Endothelial cell of umbilical vein (primary cell): ENCODE results near the gene VSIR. TPM values are rescaled to one million over a fixed set of nuclear protein-coding genes. Genes with fewer than 3 reads are reported as not detected.

Experiments
- BruUV-seq: library from RNA; stranded (reverse); fragments of 400-500 nt; replicated peaks from 2 replicates; lab custom pipeline; 2021; lab: Mats Ljungman, UMichigan
- CTCF ChIA-PET: fragments of 300-600, 350-600 bp; sonication (Branson Sonifier 250); formaldehyde crosslinking; loops from one replicate; lab custom pipeline; 2021; ENCODE audit warnings: antibody characterized with exemption, inconsistent platforms; lab: Charles Lee
- POLR2A ChIA-PET: fragments of 300-600, 350-600 bp; sonication (Branson Sonifier 250); formaldehyde crosslinking; loops from one replicate; lab custom pipeline; 2021; ENCODE audit warnings: antibody characterized with exemption, inconsistent platforms; lab: Charles Lee
- DNase-seq: peaks from one replicate; pipeline ENCODE4 v3.0.0-alpha.2; 2011; ENCODE audit warnings: low read depth, low spot score
- FAIRE-seq: peaks from 2 replicates; lab custom pipeline; 2011; peaks lifted over from hg19 to GRCh38; lab: Jason Lieb, UNC
- H2AFZ ChIP-seq: 2 replicates; pipeline ENCODE4 v1.6.0; 2012; ENCODE audit warnings: low read depth, low read length, control low read depth, inconsistent platforms
- H3K27ac ChIP-seq: 2 replicates; pipeline ENCODE4 v1.5.1; 2011; ENCODE audit warnings: low read depth, mild to moderate bottlenecking, control low read depth, low read length, moderate library complexity; ENCODE audit not compliant: insufficient read depth
- H3K27me3 ChIP-seq, 2 experiments: 2 replicates each; pipeline versions ENCODE4 v1.6.0 to v1.6.1; 2011; ENCODE audit warnings: low read length in 2 of 2, mixed read lengths in 1 of 2; ENCODE audit not compliant: control insufficient read depth in 2 of 2, insufficient read depth in 2 of 2
- H3K36me3 ChIP-seq, 2 experiments: 2 replicates in 1 of 2; 3 replicates in 1 of 2; pipeline ENCODE4 v1.5.1; 2011; ENCODE audit warnings: low read length in 2 of 2, mild to moderate bottlenecking in 1 of 2, moderate library complexity in 1 of 2; ENCODE audit not compliant: control insufficient read depth in 2 of 2, insufficient read depth in 2 of 2; ENCODE audit errors: extremely low read depth in 1 of 2
- H3K4me1 ChIP-seq: 3 replicates; pipeline ENCODE4 v1.5.1; 2011; ENCODE audit warnings: mild to moderate bottlenecking, low read length; ENCODE audit not compliant: control insufficient read depth, insufficient read depth; ENCODE audit errors: extremely low read depth
- H3K4me2 ChIP-seq: 2 replicates; pipeline ENCODE4 v1.6.1; 2011; ENCODE audit warnings: low read length, control low read depth, mixed read lengths; ENCODE audit not compliant: insufficient read depth
- H3K4me3 ChIP-seq, 3 experiments: fragments of 200-600 bp in 1 of 3; sonication (generic), shearing (Covaris generic) in 1 of 3; replicated peaks in 1 of 3; 2 replicates each; pipeline ENCODE4 v1.5.1; 2011 to 2016; ENCODE audit warnings: control low read depth in 3 of 3, low read length in 3 of 3, mild to moderate bottlenecking in 2 of 3, inconsistent platforms in 1 of 3, low read depth in 1 of 3, moderate library complexity in 1 of 3; ENCODE audit not compliant: insufficient read depth in 1 of 3
- H3K79me2 ChIP-seq: 2 replicates; pipeline ENCODE4 v1.6.0; 2012; ENCODE audit warnings: low read length, inconsistent platforms; ENCODE audit not compliant: control insufficient read depth, insufficient read depth
- H3K9ac ChIP-seq: replicated peaks from 2 replicates; pipeline ENCODE3; 2011; ENCODE audit warnings: low read length, control low read depth; ENCODE audit not compliant: insufficient read depth; ENCODE audit errors: extremely low read depth
- H3K9me1 ChIP-seq: replicated peaks from 3 replicates; pipeline ENCODE4 v1.6.0; 2011; ENCODE audit warnings: mild to moderate bottlenecking, low read length; ENCODE audit not compliant: control insufficient read depth, insufficient read depth; ENCODE audit errors: extremely low read depth
- H3K9me3 ChIP-seq: replicated peaks from 2 replicates; pipeline ENCODE4 v1.5.1; 2012; ENCODE audit warnings: low read length, inconsistent platforms; ENCODE audit not compliant: control insufficient read depth, insufficient read depth
- H4K20me1 ChIP-seq: replicated peaks from 2 replicates; pipeline ENCODE3; 2011; ENCODE audit warnings: mild to moderate bottlenecking, low read length; ENCODE audit not compliant: control insufficient read depth, insufficient read depth; ENCODE audit errors: extremely low read depth
- CTCF ChIP-seq, 2 donors: IDR thresholded peaks; 1 replicate in 1 of 2; 2 replicates in 1 of 2; pipeline ENCODE4 v1.5.1; 2011; ENCODE audit warnings: low read length in 2 of 2, mild to moderate bottlenecking in 2 of 2, moderate library complexity in 2 of 2, control low read depth in 1 of 2, inconsistent platforms in 1 of 2, low read depth in 1 of 2; ENCODE audit not compliant: insufficient read depth in 1 of 2; ENCODE audit errors: extremely low read depth in 1 of 2
- EZH2 ChIP-seq: IDR thresholded peaks from 2 replicates; pipeline ENCODE4 v1.6.1; 2012; ENCODE audit warnings: borderline replicate concordance, low read depth, mild to moderate bottlenecking, moderate library complexity, low read length, inconsistent platforms; ENCODE audit not compliant: severe bottlenecking
- FOS ChIP-seq: IDR thresholded peaks from 2 replicates; pipeline ENCODE4 v1.6.1; 2011; ENCODE audit warnings: mild to moderate bottlenecking, low read length, moderate library complexity, borderline replicate concordance; ENCODE audit not compliant: insufficient read depth
- GATA2 ChIP-seq: IDR thresholded peaks from 2 replicates; pipeline ENCODE4 v1.7.0; 2011; ENCODE audit warnings: low read depth, mild to moderate bottlenecking, moderate library complexity, mixed read lengths, low read length; ENCODE audit not compliant: insufficient read length, insufficient read depth
- JUN ChIP-seq: IDR thresholded peaks from 2 replicates; pipeline ENCODE4 v1.6.1; 2011; ENCODE audit warnings: borderline replicate concordance, low read depth; ENCODE audit not compliant: insufficient read length, insufficient read depth
- MAX ChIP-seq: IDR thresholded peaks from 2 replicates; pipeline ENCODE4 v1.6.1; 2011; ENCODE audit not compliant: insufficient read depth, insufficient read length
- MYC ChIP-seq: IDR thresholded peaks from one replicate; pipeline ENCODE4 v1.6.1; 2011; ENCODE audit warnings: mild to moderate bottlenecking, low read depth, low read length
- POLR2A ChIP-seq: IDR thresholded peaks from 2 replicates; pipeline ENCODE4 v1.6.1; 2012; ENCODE audit warnings: low read depth, mild to moderate bottlenecking, control low read depth, low read length
- POLR2AphosphoS5 ChIP-seq: IDR thresholded peaks from 2 replicates; pipeline ENCODE4 v1.6.1; 2012; ENCODE audit warnings: low read depth, mild to moderate bottlenecking, control low read depth, low read length, moderate library complexity; ENCODE audit not compliant: insufficient read depth
- dilution Hi-C: fragments of 300-500 bp; cut with MboI; formaldehyde crosslinking; loops from one replicate; pipeline ENCODE4 v1.15.0; 2019; ENCODE audit warnings: low sequenced_read_pairs; ENCODE audit not compliant: extremely low pct_ligation_motif_present
- intact Hi-C: fragments of 100-400 bp; cut with micrococcal nuclease; formaldehyde crosslinking; loops from one replicate; pipeline ENCODE4 v1.10.0; 2022
- microRNA-seq: library from miRNA; unstranded; fragments of <30 nt; microRNA quantifications from one replicate; pipeline ENCODE4 v1.2.0, GENCODE V29; 2021; ENCODE audit warnings: borderline number of aligned reads, borderline replicate concordance
- polyA plus RNA-seq, 4 experiments: library from polyadenylated mRNA; depleted of rRNA in 3 of 4; stranded (reverse) in 3 of 4; unstranded in 1 of 4; fragments of >200 nt; gene quantifications; 2 replicates each; pipeline versions ENCODE4 v1.2.1 to v1.2.3, GENCODE V29; 2011 to 2012; ENCODE audit warnings: missing spikeins in 1 of 4
- small RNA-seq: library from RNA; depleted of rRNA; stranded (forward); fragments of <200 nt; gene quantifications from one replicate; pipeline ENCODE3, GENCODE V24; 2012; ENCODE audit warnings: low replicate concordance, low read depth; ENCODE audit not compliant: insufficient read depth, insufficient read length
- total RNA-seq: library from RNA; stranded (reverse); gene quantifications from 2 replicates; pipeline ENCODE4 v1.2.3, GENCODE V29; 2021

The VSIR gene
- total and polyA plus RNA-seq, 2 donors (not counting 3 experiments of a cell fraction or from before 2014, with no cell fraction given) = 4.9 to 6.3 TPM

GRCh38 chr10:71697938-71698709 is 75.2 kb downstream of the VSIR start:
- no peak overlapping the region for H3K9ac ChIP-seq
- BruUV-seq = no TSS peak
- FAIRE-seq (no peak), DNase-seq (no peak)
- peaks cover 18% of the 10 kb centered on the region for H3K4me1 ChIP-seq
- no peak overlapping the region for H3K4me2 ChIP-seq
- H3K9me3 ChIP-seq = no peaks in the 10 kb centered on the region
- no peaks in the 10 kb centered on the region for H3K79me2 ChIP-seq
- ChIA-PET CTCF (interaction anchor here (0.9 to 5.2 kb wide), 9 partner anchors 9 to 390 kb away, joined by 3 to 90 read pairs (median 7); partner anchors contain the start of gene SLC29A3), POLR2A (no interaction called here)
- no peak overlapping the region for H3K4me3 ChIP-seq
- no peak overlapping the region for H3K27ac ChIP-seq
- H3K36me3 ChIP-seq = no peaks in the 10 kb centered on the region
- H4K20me1 ChIP-seq = no peaks in the 10 kb centered on the region
- TF ChIP-seq JUN (no peak), POLR2AphosphoS5 (no peak), CTCF (IDR thresholded peaks at IDR 0.05; ENCODE audit: extremely low read depth in 1 of 2, insufficient read depth in 1 of 2, low read depth in 1 of 2, low read length in 2 of 2) (no peak), MAX (no peak), MYC (no peak), GATA2 (no peak), FOS (no peak), EZH2 (no peak), POLR2A (no peak)
- H3K27me3 ChIP-seq = peaks cover 3 to 9% of the 10 kb centered on the region in 2 experiments
- no peaks in the 10 kb centered on the region for H3K9me1 ChIP-seq
- intact Hi-C loops = no loop called here
- dilution Hi-C loops = no loop called here
- no peak overlapping the region for H2AFZ ChIP-seq

Small RNA genes lying within 50 kb of the gene (microRNA-seq; reads per million reads assigned to microRNA genes)
- gene MIR7152 = not detected

Small RNA genes lying within 50 kb of the gene (small RNA-seq; reads per million reads assigned to genes)
- gene MIR7152 = not detected

Other genes starting within 250 kb of the VSIR start
- gene C10orf105, start 53.7 kb downstream of the VSIR start, total RNA-seq = not detected in 2 replicates
- gene C10orf105, start 53.7 kb downstream of the VSIR start, polyA plus RNA-seq = not detected in 2 replicates
- gene PSAP, start 77.7 kb upstream of the VSIR start, total RNA-seq = 623 and 644 TPM in 2 replicates
- 1,415 and 1,476 TPM in 2 replicates for gene PSAP, start 77.7 kb upstream of the VSIR start, polyA plus RNA-seq
- 10.0 and 11.5 TPM in 2 replicates for gene CHST3, start 190.9 kb upstream of the VSIR start, total RNA-seq
- 5.5 and 6.0 TPM in 2 replicates for gene CHST3, start 190.9 kb upstream of the VSIR start, polyA plus RNA-seq